ENCODE results near the gene IL6ST.

DNA sequence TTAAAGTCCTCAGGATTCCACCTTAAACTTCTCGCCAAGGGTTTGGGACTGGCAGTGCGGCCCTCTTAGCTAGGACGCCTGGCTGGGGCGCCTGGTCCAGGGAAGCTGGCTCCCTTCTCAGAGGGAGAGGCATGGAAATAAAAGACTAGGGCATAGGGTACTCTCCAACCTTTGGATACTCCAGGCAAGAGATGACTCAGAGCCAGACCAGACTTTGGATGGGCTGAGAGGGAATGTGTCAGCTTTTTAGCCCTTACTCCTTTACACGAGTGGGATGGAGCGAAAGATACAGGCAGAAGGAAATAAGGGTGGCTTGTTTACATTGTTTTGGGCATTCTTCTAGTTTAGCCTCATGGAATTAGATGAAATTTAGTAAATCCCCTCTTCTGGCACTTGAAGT, 95.4 kb downstream of the IL6ST start:
- TF ChIP-seq, protein P1, sequence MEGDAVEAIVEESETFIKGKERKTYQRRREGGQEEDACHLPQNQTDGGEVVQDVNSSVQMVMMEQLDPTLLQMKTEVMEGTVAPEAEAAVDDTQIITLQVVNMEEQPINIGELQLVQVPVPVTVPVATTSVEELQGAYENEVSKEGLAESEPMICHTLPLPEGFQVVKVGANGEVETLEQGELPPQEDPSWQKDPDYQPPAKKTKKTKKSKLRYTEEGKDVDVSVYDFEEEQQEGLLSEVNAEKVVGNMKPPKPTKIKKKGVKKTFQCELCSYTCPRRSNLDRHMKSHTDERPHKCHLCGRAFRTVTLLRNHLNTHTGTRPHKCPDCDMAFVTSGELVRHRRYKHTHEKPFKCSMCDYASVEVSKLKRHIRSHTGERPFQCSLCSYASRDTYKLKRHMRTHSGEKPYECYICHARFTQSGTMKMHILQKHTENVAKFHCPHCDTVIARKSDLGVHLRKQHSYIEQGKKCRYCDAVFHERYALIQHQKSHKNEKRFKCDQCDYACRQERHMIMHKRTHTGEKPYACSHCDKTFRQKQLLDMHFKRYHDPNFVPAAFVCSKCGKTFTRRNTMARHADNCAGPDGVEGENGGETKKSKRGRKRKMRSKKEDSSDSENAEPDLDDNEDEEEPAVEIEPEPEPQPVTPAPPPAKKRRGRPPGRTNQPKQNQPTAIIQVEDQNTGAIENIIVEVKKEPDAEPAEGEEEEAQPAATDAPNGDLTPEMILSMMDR (IDR thresholded peaks at IDR 0.05; ENCODE audit: low read length) = no peak
- TF ChIP-seq EZH2 (IDR thresholded peaks at IDR 0.05; ENCODE audit: borderline replicate concordance, low read length) = no peak
